Ovary (tissue), 9 donors: ENCODE results near the gene DENND1A. TPM values are rescaled to one million over a fixed set of nuclear protein-coding genes. Genes with fewer than 3 reads are reported as not detected.
"Not testable (repeated sequence)": the region's sequence is repeated elsewhere in the genome, so short reads cannot be mapped to it uniquely, and the experiment has no call there.

ENCODE experiments used
- DNase-seq, 5 donors: peaks; one replicate each; pipeline ENCODE4 v3.0.0-alpha.2; 2019 to 2020
- H3K27ac ChIP-seq, 2 donors: fragments of 200-600 bp; one replicate each; pipeline versions ENCODE4 v1.5.1 to v1.8.0; 2019 to 2022
- H3K27me3 ChIP-seq: fragments of 200-600 bp; one replicate; pipeline ENCODE4 v1.8.0; 2022
- H3K36me3 ChIP-seq: fragments of 200-600 bp; sonication (generic); one replicate; pipeline ENCODE4 v1.5.1; 2019
- H3K4me1 ChIP-seq: one replicate; pipeline ENCODE4 v1.8.1; 2013; ENCODE audit warnings: mild to moderate bottlenecking, moderate library complexity; ENCODE audit not compliant: insufficient read depth
- H3K4me3 ChIP-seq: fragments of 200-600 bp; sonication (generic); one replicate; pipeline ENCODE4 v1.5.1; 2017
- H3K9me3 ChIP-seq, 2 donors: fragments of 200-600 bp in 1 of 2; sonication (generic) in 1 of 2; one replicate each; pipeline versions ENCODE4 v1.5.1 to v1.8.1; 2013 to 2019; ENCODE audit warnings: mild to moderate bottlenecking in 1 of 2, moderate library complexity in 1 of 2
- EP300 ChIP-seq: sonication (generic); formaldehyde crosslinking; IDR thresholded peaks from one replicate; pipeline ENCODE4 v1.6.1; 2017; ENCODE audit warnings: antibody characterized with exemption
- POLR2A ChIP-seq: fragments of 450-650 bp; IDR thresholded peaks from one replicate; pipeline ENCODE4 v1.6.1; 2017; ENCODE audit warnings: antibody characterized with exemption, mild to moderate bottlenecking, moderate library complexity
- WGBS, 3 donors: extraction: QIAGEN DNeasy Blood & Tissue Kit in 1 of 3; methylation state at CpG; one replicate each; pipeline versions ENCODE4 v1.1.5 to v1.1.7; 2013 to 2017; 5-methylcytosine and 5-hydroxymethylcytosine counted together
- intact Hi-C, 4 donors: fragments of 100-400 bp; cut with DNase I; formaldehyde crosslinking; loops; one replicate each; pipeline versions ENCODE4 v1.11.0 to v1.15.1; 2022 to 2023
- polyA plus RNA-seq, 2 donors: library from polyadenylated mRNA; stranded (reverse); fragments of 200-250 nt in 1 of 2; fragments of 350-450 nt in 1 of 2; fragmentation: Illumina TruSeq in 1 of 2; extraction: RNeasy Lipid Tissue Mini Kit (QIAGEN cat#74804) in 1 of 2; gene quantifications; one replicate each; pipeline ENCODE4 v1.2.3, GENCODE V29; 2013 to 2014
- total RNA-seq, 7 donors: library from RNA; depleted of rRNA in 2 of 7; stranded (reverse); fragments of >200 nt in 2 of 7; fragmentation: NEBNext Ultra II Directional in 3 of 7; extraction: Animal tissue kit (Norgen Biotek cat#: 25700) in 3 of 7; gene quantifications; one replicate each; pipeline versions ENCODE4 v1.1.0 to v1.2.4, GENCODE V29; 2016 to 2023
- TF ChIP-seq, protein P1 (sequence below), 3 donors: fragments of 450-650 bp in 2 of 3; fragments of 200-600 bp in 1 of 3; IDR thresholded peaks; one replicate each; pipeline versions ENCODE4 v1.5.1 to v1.8.0; 2016 to 2022; ENCODE audit warnings: antibody characterized with exemption in 3 of 3, mild to moderate bottlenecking in 1 of 3
- donor health status: DM: no; HTN: no; CAD: no; lungs with moderate emphysema.
- donor health status: DM: no; HTN: no; CAD: no.
- donor health status: Bipolar disorder and iron deficiency.
- donor health status: DM: yes; HTN: yes; CAD: no.
- donor health status: DM: no; HTN: no; CAD: no.
- donor health status: DM: yes; HTN: yes; CAD: no.

DENND1A gene
- total and polyA plus RNA-seq, 9 donors: 10.4 to 24.5 (median 17.1) TPM

DNA sequence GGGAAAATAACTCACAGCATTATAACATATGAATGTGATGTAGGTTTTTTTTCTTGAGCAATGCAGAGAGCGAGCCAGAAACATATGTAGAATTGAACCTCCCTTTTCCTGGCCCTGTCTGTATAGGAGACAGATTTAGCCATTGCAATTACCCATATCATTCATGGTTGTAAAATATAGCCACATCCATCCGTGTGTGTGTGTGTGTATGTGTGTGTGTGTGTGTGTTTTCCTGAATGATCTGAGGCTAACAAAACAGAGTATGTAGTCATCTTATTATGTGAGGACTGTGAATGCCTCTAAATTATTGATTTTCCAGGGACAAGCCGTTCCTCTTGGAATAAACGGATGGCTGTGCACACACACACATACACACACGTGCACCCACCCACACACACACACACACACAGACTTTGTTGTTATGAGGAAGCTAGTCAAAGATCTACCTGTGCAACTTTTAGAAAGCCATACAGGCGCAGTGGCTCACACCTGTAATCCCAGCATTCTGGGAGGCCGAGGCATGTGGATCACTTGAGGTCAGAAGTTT, 11.7 kb upstream of the DENND1A start:
- no peak overlapping the region for H3K4me3 ChIP-seq
- intact Hi-C loops: no loop called here
- H3K4me1 ChIP-seq: peaks cover 2% of the 10 kb centered on the region
- DNase-seq: no peak
- no peaks in the 10 kb centered on the region for H3K9me3 ChIP-seq
- no peak overlapping the region for H3K27ac ChIP-seq
- TF ChIP-seq, protein P1, sequence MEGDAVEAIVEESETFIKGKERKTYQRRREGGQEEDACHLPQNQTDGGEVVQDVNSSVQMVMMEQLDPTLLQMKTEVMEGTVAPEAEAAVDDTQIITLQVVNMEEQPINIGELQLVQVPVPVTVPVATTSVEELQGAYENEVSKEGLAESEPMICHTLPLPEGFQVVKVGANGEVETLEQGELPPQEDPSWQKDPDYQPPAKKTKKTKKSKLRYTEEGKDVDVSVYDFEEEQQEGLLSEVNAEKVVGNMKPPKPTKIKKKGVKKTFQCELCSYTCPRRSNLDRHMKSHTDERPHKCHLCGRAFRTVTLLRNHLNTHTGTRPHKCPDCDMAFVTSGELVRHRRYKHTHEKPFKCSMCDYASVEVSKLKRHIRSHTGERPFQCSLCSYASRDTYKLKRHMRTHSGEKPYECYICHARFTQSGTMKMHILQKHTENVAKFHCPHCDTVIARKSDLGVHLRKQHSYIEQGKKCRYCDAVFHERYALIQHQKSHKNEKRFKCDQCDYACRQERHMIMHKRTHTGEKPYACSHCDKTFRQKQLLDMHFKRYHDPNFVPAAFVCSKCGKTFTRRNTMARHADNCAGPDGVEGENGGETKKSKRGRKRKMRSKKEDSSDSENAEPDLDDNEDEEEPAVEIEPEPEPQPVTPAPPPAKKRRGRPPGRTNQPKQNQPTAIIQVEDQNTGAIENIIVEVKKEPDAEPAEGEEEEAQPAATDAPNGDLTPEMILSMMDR (IDR thresholded peaks at IDR 0.05): no peak
- no peak for TF ChIP-seq EP300
- TF ChIP-seq POLR2A: no peak
- no peaks in the 10 kb centered on the region for H3K27me3 ChIP-seq
- no peaks in the 10 kb centered on the region for H3K36me3 ChIP-seq
- WGBS, 3 donors: 72 to 78% (median 73%) methylated on average over 7 of the region's 7 CpGs

DNA sequence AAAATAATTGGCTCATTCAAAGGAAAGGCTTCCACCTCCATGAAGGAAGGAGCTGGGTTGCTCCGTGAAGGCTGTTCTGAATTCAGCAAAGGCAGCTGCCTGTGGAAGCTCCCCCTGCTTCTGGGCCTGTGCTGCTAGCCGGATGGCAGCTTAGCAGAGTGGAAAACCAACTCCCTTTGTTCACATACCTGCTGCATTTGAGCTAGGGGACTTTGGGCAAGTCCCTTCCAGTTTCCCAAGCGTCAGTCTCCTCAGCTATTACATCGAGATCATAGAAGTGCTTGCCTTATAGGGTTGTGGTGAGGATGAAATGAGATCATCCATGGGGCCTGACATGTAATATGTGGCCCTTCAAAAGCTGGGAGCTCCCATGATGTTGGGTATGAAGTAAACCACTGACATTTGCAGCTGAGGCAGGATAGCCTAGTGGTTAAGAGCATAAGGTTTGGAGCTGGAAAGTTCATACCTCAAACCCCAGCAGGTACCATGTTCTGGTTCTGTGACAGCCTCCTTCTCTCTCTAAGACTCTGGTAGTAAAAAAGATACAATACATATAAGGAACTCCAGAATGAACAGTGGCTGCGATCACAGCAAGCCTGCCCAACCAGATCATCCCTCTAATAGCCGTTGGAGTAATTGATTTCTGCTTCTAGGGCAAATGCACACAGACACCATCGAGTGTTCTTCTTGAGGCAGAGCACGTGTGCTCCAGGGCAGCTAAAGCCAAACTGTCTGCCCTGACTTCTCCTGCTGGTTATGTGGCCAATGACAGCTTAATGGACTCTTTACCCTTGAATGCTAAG, 11.0 kb upstream of the DENND1A start:
- Histone ChIP-seq H3K27me3 (no peaks in the 10 kb centered on the region), H3K9me3 (no peaks in the 10 kb centered on the region), H3K36me3 (no peaks in the 10 kb centered on the region), H3K4me1 (peaks cover 2% of the 10 kb centered on the region), H3K27ac (no peak overlapping the region), H3K4me3 (no peak overlapping the region)
- no peak for DNase-seq
- TF ChIP-seq, protein P1 (IDR thresholded peaks at IDR 0.05): no peak
- TF ChIP-seq EP300 (no peak), POLR2A (no peak)
- 68 to 77% (median 71%) methylated on average over 8 of the region's 8 CpGs for WGBS, 3 donors
- intact Hi-C loops: no loop called here

DNA sequence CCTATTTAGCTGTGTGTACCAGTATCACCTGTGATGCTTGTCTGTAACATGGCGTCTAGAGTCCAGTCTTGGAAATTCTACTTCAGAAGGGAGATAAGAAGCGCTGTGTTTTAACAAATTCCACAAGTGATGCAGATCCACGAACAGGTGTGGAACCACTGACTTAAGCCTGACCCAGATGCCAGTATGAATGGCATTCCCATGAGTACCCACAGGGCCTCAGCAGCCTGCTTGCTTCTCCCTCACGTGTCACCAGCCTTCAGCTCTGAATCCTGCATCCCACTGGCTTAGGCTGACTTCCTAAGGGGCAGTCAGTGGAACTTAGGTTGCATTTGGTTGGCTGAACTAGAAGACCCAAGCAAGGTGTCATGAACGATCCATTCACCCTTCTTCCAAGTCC, 8.5 kb upstream of the DENND1A start:
- Histone ChIP-seq H3K4me1 (no peaks in the 10 kb centered on the region), H3K9me3 (no peaks in the 10 kb centered on the region), H3K36me3 (no peaks in the 10 kb centered on the region), H3K27ac (no peak overlapping the region), H3K4me3 (no peak overlapping the region), H3K27me3 (no peaks in the 10 kb centered on the region)
- 87 to 94% (median 92%) methylated on average over 5 of the region's 5 CpGs for WGBS, 3 donors
- no peak for DNase-seq
- intact Hi-C loops: no loop called here
- TF ChIP-seq POLR2A: no peak
- TF ChIP-seq, protein P1 (IDR thresholded peaks at IDR 0.05): no peak
- TF ChIP-seq EP300: no peak

DNA sequence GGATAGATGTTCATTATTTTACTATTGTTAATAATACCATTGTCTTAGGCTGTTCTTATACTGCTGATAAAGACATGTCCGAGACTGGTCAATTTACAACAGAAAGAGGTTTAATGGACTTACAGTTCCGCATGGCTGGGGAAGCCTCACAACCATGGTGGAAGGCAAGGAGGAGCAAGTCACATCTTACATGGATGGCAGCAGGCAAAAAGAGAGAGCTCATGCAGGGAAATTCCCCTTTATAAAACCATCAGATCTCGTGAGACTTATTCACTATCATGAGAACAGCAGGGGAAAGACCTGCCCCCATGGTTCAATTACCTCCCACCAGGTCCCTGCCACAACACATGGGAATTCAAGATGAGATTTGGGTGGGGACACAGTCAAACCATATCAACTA, 6.6 kb upstream of the DENND1A start:
- 84 to 92% (median 85%) methylated on average over 3 of the region's 3 CpGs for WGBS, 3 donors
- DNase-seq, H3K27ac ChIP-seq, H3K4me1 ChIP-seq, H3K36me3 ChIP-seq, H3K9me3 ChIP-seq, H3K4me3 ChIP-seq, intact Hi-C loops, H3K27me3 ChIP-seq: not testable (repeated sequence)
